OCI-M2 (cell line): ENCODE data around the gene ADISSP.

Experiments
- DNase-seq: peaks from one replicate; lab custom pipeline; 2025; ENCODE audit not compliant: unreplicated experiment; lab: John Stamatoyannopoulos, UW

The ADISSP gene

DNA sequence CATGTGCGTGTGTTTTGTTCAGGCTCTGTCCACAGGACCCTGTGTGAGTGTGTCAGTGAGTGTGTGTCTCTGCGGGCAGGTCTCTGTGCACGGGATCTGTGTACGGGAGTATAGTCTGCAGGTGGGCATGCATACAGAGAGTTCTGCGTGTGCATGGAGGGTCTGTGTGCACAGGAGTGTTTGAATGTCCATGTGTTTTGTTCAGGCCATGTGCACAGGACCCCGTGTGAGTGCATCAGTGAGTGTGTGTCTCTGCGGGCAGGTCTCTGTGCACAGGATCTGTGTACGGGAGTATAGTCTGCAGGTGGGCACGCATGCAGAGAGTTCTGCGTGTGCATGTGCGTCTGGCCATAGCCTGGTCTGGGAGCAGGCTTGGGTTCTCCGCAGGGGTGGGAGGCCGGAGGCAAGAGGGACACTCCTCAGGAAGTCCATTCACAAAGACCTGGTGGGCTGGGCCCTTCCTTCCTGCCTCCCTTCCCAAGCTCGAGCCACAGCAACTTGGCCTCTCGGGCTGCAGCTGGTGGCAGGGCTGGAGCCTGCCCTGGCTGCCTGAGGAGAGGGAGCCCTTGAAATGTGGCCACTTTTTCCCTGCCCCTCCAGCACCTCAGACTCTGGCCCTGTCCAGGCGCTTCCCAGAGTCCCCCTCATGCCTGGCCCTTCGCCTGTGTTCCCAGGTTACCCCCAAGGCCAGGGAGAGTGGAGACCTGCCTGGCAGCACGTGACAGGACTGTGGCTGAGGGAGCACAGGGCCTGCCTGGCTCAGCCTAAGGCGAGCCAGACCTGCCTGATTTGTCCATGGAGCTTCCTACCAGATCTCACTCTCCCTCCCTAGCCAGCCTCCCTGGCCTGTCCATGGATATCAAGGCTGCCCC, 28.3 kb downstream of the ADISSP start:
- no peak for DNase-seq

DNA sequence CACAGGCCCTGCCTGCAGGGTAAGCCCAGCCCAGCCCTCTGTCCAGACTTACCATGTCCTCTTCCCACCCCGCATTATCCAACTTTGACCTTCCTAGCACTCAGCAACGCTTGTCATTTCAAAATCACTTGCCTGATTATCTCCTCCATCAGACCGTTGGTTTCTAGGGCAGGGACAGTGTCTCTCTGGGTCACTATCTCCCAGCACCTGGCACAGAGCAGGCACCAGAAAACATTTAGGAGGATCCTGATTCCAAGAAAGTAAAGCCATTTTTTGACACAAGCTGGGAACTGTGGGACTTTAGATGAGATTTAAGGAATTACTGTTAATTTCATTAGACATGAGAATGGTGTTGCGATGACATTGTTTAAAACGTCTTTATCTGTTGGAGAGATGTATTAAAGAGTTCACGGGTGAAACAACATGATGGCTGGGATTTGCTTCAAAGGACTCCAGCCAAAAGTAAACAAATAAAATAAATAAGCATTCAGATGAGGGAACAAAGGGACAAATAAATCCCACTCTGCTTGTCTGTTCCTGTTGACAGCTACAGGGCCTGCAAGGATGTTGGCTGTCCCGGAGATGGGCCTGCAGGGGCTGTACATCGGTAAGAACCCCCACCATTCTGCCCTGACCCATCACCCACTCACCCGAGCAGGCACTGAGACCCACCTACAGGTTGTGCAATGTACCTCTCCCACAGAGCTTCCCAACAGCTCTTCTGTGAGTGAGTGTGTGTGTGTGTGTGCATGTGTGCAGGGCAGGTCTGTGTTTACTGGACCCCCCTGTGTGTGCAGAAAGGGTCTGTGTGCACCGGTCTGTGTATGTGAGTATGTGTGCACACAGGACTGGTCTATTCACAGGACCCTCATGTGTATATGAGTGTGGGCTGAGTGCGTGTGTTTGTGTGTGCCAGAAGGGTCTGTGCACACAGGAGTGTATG, 29.2 kb downstream of the ADISSP start:
- no peak for DNase-seq

DNA sequence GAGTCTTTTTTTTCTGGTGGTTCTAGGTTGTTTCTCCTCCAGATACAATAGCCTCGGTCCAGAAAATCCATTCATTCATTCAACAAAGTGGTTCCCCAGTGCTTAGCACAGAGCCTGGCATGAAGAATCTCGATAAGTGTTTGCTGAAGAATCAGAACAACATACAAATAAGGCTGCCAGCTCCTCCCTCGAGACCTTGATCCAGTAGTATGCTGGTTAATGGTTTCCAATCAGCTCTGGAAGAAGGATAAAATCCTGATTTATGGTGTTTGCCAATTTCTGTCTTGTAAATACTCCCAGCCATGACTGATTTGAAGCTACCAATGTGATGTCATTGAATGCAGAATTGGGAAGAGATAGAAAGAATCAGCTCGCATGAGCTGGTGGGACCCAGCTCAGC, 31.8 kb downstream of the ADISSP start:
- no peak for DNase-seq

DNA sequence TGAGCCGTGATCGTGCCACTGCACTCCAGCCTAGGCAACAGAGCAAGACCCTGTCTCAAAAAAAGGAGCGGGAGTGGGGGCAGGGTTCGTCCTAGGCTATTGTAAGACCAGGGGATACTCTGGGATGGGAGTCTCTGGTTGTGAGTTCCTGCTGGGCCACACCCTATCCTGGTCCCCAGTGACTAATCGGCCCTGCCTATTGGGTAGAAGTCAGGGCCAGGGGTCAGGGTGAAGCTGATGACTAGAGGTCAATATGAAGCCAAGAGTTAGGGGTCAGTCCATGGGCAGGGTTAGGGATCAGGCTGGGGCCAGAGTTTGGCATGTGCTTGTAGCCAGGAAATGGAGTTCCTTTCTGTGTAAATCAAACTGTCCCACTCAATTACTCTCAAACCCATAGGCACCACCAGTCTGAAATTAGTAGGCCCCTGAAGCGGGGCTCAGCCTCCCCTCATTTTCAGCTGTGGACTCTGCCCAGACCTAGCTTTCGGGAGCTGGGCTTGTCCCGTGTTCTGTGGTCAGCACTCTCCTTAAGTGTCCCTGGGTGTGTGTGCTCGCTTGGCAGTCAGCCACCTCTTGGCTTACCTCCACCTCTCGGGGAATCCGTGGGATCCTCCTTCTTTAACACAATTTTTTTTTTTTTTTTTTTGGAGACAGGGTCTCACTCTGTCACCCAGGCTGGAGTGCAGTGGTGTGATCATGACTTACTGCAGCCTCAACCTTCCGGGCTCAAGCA, 33.3 kb downstream of the ADISSP start:
- DNase-seq = no peak

DNA sequence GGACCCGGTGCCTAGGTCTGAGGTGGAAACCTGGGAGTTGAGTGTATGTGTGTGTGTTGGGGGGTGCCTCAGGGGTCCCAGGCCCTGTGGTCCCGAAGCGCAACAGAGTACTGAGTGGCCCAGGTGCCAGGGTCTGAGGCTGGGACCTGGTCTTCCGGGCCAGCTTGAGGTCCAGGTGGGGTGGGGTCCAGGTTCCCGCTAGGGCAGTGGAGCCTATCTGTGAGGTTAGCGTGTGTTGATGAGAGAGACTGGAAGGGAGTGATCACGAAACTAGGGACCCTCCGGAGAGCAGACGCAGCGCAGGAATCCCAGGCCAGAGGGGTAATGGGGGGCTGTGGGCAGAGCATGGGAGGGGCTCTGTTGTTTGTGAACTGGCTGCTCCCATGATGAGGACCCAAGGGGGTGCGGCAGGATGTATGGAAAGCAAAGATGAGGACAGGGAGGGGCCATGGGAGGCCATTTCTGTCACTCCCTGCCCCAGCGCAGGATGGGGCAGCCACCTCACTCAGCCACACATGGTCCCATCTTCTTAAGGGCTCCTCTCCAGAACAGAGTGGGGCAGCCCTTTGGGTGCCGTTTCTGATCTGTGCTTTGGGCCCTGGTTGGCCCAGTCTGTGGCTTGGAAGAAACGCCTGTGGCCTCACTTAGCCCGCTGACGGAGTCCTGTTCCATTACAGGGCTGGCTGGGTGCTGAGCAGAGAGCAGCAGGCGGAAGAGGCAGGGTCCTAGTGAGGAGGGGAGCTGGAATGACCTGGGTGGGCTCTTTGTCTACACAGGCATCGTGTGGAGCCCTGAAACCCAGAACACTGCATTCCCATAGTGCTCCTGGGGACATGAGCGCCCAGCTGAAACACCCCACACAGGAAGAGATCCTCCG, 34.2 kb downstream of the ADISSP start:
- no peak for DNase-seq

DNA sequence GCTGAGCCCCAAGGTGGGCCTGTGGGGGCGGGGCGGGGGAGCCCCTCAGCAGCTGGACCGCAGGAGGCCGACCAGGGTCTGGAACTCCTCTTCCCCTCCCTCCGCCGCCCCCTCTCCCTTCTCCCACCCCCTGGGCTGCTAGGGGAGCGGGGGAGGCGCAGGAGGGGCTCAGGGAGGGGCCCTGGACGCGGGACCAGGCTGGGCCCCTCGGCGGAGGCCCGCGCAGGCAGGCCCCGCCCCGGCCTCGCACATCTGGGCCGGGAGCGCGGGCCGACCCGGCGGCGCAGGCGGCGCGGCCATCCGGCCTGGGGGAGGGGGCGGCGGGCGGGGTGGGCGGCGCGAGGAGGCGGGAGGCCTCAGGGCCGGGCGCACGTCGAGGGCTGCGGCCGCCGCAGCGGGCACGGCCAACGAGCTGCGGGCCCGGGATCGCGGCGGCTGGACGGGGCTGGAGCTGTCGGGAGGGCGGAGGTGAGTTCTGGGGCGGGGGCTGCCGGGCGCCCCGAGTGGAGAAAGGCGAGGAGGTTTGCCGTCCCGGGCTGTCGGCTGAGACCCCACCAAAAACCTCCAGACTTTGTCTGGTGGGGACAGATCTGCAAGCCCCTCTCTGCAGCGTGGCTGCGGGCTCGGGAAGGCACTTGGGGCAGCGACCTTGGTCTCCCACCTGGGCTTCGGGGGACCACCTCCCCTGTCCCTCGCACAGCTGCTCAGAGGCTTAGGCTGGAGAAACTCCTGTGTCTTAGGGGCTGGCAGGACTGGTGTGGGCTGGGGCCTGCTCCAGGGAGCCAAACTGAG, 35.0 kb downstream of the ADISSP start, which contains the start of gene HSPA12B:
Gene HSPA12B, plus strand, starts transcription at position 359 of the 792 bp plus-strand sequence. CDS start 5,990 bp downstream, outside the sequence.
- no peak for DNase-seq

DNA sequence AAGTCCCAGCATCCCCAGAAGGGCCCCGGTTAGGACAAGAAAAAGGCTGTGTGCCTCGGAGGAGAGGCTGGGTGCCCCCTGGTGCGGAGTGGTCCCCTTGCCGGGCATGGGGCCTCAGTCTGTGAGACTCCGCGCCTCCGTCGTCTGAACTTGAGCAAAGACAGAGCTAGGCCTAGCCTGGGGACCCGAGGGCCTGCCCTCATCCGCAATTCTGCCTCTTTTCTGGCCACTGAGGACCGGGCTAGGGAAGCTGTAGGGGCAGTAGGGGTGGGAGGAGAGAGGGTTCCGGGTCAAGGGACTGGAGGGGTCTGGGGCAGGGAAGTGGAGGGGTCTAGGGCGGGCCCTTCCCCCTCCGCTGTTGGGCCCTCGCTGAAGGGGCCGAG, 35.6 kb downstream of the ADISSP start:
- no peak for DNase-seq

DNA sequence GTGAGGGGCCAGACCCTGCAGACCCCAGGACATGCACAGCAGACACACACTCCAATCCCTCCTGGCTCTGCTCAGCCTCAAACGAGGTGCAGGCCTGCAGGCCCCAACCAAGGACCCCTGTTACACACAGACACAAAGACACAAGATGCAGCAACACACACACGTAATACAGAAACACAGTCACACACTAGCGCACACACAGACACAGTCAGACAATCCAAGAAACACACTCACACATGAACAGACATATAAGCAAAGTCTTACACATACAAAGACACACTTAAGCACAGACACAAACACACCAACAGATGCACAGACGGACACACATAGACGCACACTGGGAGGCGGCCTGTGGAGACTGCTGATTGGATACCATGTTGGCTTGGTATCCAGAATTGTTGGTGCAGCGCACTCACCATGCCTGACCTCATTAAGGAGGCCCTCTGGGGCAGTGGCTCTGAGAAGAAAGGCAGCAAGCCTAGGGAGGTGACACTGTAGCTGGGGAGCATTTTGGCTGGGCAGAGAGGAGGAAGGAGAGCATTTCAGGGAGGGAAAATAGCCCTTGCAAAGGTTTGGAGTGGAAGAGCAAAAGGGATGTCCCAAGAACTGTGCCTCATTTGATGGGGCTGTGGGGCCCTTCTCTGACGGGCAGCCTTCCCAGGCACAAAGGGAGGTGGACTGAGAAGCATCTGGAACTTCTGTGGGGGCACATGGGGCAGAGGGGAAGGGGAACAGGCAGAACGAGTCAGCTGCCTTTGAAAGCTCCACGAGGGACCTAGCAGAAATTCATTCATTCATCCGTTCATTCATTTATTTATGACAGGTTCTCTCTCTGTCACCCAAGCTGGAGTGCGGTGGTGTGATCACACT, 36.5 kb downstream of the ADISSP start:
- no peak for DNase-seq

DNA sequence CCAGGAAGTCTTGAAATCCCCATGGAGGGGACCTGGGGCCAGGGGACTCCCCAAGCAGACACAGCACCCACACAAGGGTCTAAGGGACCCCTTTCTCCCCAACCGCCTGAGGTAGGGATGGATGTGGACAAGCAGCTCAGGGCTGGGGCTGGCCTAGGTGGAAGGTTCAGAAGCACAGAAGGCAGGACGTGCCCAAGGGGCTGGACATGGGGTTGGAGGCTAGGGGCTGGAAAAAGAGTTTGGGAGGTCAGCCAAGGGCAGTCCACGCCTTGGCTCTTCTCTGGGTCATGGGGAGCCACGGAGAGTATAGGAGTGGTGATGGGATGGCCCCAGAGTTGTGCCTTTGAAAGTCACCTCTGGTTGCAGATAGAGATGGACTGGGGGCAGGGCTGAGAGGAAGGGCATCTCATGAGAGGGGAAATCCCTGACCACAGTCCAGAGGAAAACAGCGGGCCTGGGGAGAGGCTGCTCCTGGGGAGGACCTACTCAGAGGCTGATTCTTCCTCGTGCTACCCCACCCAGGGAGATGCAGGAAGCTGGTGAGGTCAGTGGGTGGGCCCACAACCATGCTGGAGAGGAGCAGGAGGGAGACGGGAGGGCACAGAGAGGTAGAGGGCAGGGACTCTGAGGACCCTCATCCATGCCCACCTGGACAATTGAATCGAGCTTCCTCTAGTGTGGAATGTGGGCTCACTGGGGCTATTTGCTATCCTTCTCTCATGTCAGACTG, 37.6 kb downstream of the ADISSP start:
- no peak for DNase-seq

DNA sequence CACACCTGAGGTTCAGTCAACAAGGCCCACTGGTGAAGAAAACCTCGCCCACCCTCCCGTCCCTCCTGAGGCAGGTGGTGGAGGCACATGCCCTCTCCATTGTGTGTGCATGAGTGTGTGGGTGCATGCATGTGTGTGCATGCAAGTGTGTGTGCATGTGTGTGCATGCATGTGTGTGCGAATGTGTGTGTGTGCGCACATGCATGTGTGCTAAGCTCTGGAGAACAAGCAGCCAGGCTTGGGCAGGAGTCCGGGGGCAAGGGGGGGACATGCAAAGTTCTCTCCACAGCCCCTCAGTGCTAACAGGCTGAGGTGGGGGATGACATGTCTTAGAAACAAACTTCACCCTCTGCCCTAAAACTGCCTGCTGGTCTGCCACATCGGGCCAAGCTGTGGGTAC, 38.2 kb downstream of the ADISSP start:
- DNase-seq = no peak

DNA sequence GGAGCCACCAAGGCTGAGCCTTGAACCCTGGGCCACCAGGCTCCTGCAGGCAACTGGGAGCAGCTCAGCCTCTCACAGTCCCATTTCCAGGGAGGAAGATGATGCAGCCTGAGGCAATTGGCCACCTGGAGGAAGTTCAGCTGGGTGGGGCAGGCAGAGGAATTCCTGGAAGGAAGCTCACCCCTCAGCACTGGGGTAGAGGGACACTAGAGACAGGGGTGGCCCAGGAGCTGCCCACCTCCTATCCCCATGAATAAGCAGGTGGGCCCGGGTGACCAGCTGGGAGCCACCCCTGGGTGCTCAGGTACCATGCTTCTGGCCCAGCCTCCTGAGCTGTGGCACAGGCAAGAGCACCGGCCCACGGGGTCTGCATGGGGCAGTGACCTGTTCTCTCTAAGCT, 38.7 kb downstream of the ADISSP start:
- no peak for DNase-seq

DNA sequence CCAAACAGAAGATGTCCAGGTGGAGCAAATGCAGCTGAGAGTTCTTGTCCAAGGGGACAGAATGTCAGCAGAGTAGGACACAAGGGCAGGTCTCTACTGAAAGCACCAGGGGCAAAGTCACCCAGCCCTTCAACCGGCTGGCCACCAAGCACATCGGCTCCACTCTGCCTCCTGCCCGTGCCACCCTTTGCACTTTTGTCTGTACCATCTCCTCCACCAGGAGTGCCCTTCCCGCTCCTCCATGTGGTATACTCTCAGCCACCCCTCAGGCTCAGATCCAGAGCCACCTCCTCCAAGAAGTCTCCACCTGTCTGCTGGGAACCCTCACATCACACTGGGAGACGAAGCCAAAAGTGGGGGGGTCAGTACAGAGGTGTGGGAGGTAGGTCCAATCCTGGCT, 39.2 kb downstream of the ADISSP start:
- no peak for DNase-seq

DNA sequence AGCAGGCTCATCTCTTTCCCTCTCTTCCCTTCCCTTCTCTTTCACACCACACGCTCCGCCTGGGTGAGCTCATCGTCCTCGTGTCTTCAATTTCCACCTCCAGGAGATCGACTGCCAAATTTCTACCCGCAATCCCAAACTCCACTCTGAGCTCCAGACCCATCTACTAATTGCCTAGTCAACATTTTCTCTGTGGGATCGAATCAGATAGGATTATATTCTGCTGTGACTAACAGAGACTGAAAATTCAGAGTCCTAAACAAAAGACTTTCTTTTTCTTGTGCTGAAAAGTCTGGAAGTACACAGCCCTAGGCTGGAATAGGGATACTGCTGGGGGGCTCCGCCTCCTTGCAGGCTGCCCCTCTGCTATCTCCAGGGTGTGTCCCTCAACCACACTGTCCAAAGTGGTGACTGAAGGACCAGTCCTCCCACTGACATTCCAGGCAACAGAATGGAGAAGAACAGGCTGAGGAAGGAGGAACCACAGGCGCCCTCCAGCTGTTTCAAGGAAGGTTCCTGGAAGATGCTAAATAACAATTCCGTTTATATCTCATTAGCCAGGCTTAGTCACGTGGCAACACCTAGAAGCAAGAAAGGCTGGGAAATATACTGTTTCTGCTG, 40.0 kb downstream of the ADISSP start:
- DNase-seq = no peak

DNA sequence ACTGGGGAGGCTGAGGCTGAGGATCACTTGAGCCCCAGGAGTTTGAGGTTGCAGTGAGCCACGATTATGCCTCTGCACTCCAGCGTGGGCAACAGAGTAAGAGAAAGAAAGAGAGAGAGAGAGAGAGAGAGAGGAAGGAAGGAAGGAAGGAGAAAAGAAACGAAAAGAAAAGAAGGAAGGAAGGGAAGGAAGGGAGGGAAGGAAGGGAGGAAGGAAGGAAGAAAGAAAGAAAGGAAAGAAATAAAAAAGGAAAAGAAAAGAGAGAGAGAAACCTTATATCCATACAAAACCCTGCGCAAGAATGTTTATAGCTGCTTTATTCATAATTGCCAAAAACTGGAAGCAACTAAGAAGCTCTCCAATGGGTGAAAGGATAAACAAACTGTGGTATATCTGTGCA, 43.2 kb downstream of the ADISSP start:
- no peak for DNase-seq

DNA sequence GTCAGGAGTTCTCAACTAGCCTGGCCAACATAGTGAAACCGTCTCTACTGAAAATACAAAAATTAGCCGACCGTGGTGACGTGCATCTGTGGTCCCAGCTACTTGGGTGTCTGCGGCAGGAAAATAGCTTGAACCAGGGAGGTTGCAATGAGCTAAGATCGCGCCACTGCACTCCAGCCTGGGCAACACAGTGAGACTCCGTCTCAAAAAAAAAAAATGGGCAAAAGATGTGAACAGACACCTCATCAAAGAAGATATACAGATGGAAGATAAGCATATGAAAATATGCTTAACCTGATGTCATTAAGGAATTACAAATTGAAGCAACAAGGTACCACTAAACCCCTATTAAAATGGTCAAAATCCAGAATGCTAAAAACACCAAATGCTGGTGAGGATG, 44.3 kb downstream of the ADISSP start:
- no peak for DNase-seq

DNA sequence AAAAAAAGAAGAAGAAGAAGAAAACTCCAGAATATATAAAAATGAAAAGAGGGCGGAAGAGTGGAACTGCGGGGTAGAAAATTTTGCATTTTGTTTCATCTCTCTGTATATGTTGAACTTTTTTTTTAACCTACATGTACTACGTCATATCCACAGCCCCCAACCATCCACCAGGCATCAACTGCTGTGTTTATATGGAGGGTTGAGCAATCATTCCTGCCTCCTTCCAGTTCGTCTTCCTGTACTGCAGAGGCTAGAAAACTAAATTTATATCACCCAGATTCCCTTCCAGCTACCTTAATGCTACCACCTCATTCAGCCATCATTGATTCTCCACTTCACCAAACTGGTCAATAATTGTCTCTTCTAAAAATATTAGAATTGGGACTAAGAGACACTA, 45.6 kb downstream of the ADISSP start:
- DNase-seq = no peak

DNA sequence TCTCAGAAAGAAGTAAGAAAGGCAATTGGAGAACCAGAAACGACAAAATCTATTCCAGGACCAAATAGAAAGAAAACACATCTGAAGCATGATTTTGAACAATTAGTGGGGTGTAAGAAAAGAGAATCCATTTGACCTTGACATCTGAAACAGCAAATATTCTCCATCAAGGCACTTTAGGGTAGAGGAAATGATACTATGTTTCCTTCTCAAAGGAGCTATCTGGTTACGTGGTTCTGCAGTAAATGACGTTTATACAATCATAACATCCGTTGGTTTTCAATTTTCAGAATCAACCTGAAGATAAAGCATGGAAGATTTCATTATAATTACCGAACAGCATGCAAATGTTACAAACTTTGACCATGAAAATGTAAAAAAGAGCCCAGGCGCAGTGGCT, 46.9 kb downstream of the ADISSP start:
- DNase-seq = no peak
